ENCODE measurements around the gene SERINC5.
"Not testable (repeated sequence)": the region's sequence is repeated elsewhere in the genome, so short reads cannot be mapped to it uniquely, and the experiment has no call there.

SERINC5 gene

DNA sequence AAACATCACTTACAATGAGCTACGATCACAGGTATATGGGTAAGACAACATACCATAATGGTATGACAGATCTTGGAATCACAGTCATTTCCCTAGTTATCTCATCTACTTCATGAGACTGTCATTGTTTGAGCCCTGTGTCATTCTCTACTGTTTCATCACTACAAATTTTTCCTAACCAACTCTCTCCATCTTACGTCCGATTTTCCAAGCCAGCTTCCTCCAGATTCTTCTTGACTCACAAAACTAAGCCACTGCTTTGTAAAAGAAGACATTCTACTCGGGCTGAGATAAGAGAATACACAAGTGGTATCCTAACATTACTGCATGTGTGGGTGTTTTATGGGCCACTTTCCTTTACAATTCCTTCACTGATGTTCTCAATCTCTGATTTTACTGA lies 49.6 kb downstream of the SERINC5 start:
- Histone ChIP-seq H3K27ac (no peak overlapping the region), H3K36me3 (peaks cover 0 to 6% (median 0%) of the 10 kb centered on the region in 3 donors), H3K4me1 (no peaks in the 10 kb centered on the region), H3K27me3 (no peaks in the 10 kb centered on the region), H3K9me3 (no peaks in the 10 kb centered on the region), H3K4me3 (no peak overlapping the region)
- TF ChIP-seq, protein P1, sequence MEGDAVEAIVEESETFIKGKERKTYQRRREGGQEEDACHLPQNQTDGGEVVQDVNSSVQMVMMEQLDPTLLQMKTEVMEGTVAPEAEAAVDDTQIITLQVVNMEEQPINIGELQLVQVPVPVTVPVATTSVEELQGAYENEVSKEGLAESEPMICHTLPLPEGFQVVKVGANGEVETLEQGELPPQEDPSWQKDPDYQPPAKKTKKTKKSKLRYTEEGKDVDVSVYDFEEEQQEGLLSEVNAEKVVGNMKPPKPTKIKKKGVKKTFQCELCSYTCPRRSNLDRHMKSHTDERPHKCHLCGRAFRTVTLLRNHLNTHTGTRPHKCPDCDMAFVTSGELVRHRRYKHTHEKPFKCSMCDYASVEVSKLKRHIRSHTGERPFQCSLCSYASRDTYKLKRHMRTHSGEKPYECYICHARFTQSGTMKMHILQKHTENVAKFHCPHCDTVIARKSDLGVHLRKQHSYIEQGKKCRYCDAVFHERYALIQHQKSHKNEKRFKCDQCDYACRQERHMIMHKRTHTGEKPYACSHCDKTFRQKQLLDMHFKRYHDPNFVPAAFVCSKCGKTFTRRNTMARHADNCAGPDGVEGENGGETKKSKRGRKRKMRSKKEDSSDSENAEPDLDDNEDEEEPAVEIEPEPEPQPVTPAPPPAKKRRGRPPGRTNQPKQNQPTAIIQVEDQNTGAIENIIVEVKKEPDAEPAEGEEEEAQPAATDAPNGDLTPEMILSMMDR (IDR thresholded peaks at IDR 0.05): no peak
- intact Hi-C loops (cut with DNase I; ENCODE audit: low total_unique reads): no loop called here
- no peak for DNase-seq

DNA sequence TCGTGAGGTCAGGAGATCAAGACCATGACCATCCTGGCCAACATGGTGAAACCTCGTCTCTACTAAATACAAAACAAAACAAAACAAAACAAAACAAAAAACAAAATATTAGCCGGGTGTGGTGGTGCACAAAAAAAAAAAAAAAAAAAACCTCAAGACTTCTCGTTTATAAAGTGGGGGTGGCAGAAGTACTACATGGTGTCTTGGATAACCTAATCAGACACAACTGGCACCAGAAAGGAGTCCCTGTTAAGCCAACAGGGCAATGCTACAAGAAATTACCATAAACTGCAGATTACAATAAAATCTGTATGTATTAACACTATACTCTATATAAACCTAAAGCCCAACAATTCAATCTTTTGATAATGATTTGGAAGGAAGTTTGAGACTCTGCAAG lies 50.0 kb downstream of the SERINC5 start:
- DNase-seq: no peak
- no peaks in the 10 kb centered on the region for H3K27me3 ChIP-seq
- no peak overlapping the region for H3K4me3 ChIP-seq
- H3K36me3 ChIP-seq: peaks cover 0 to 10% (median 0%) of the 10 kb centered on the region in 3 donors
- no peak overlapping the region for H3K27ac ChIP-seq
- intact Hi-C loops (cut with DNase I; ENCODE audit: low total_unique reads): no loop called here
- TF ChIP-seq, protein P1 (IDR thresholded peaks at IDR 0.05): no peak
- H3K9me3 ChIP-seq: no peaks in the 10 kb centered on the region
- H3K4me1 ChIP-seq: no peaks in the 10 kb centered on the region

DNA sequence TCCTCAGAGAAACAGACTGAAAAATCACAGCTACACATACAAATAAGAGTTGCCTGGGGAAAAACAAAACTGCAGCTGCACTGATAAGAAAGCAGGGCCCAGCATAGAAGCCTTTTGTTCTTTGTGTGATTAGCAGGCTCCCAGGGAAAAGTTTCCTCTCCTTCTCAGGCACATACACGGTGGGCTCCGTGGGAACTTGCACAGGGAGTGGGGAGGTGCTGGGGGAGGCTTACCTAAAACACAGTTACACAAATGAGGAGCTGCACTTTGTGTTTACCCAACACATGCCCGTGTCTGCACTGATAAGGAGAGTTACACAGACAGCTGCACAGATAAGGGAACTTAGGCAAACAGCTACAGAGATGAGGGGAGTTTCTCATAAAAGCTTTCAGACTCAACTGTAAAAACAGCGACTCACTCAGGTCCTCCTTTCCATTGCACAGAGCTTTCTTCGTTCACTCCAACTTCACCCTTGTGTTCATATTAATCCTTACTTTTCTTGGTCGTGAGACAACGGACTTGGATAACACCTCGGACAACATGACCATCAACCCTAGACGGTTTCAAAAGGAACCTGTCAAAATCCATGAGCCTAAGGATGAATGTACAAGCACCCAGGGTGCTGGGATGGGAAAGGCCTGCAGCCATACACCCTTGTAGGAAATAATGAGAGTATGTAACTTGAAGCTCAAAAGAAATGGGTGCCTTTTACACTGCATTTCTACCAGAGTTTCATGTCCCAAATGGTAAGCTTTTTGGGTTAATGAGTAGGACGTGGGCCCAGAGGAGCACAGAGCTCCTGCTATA lies 50.8 kb downstream of the SERINC5 start:
- no peak overlapping the region for H3K27ac ChIP-seq
- intact Hi-C loops (cut with DNase I; ENCODE audit: low total_unique reads): no loop called here
- H3K36me3 ChIP-seq: peaks cover 0 to 10% (median 0%) of the 10 kb centered on the region in 3 donors
- no peaks in the 10 kb centered on the region for H3K27me3 ChIP-seq
- H3K9me3 ChIP-seq: no peaks in the 10 kb centered on the region
- DNase-seq: no peak
- H3K4me3 ChIP-seq: no peak overlapping the region
- no peaks in the 10 kb centered on the region for H3K4me1 ChIP-seq
- TF ChIP-seq, protein P1 (IDR thresholded peaks at IDR 0.05): no peak

DNA sequence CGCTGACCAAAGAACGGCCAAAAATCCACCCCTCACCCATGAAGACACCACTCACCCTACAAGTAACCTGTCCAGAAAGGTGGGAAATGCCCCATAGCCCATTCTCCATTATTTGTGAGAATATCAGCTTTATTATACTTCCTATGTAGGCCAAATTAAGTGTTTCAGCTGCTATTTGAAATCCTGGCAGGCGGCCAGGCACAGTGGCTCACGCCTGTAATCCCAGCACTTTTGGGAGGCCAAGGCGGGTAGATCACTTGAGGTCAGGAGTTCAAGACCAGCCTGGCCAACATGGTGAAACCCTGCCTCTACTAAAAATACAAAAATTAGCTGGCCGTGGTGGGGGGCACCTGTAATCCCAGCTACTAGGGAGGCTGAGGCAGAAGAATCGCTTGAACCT lies 54.1 kb downstream of the SERINC5 start:
- H3K4me3 ChIP-seq; H3K9me3 ChIP-seq; H3K27ac ChIP-seq; DNase-seq; H3K27me3 ChIP-seq; intact Hi-C loops (cut with DNase I; ENCODE audit: low total_unique reads); H3K36me3 ChIP-seq: not testable (repeated sequence)
- peaks cover 0 to 16% (median 2%) of the 10 kb centered on the region in 4 donors for H3K4me1 ChIP-seq

DNA sequence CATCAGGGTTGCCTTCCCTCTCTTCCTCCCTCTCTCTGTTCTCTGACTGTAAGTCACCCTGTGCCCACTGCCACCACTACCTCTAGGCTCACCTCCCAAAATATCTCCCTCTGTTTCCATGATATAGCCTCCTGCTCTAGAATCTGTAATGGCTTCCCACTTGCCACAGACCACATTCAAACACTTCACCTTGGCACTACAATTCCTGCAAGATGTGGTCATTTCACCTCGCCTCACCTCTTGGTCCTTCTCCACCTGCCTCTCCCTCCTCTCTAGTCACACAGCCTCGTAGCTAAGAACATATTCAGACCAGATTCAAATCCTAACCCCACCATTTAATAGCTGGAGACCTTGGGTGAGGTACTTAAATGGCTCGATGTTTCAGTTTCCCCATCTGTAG lies 56.9 kb downstream of the SERINC5 start:
- Histone ChIP-seq H3K27ac (peak overlapping the region; percentile 63 to 64), H3K36me3 (peaks cover 0 to 10% (median 0%) of the 10 kb centered on the region in 3 donors), H3K4me3 (no peak overlapping the region), H3K27me3 (no peaks in the 10 kb centered on the region), H3K4me1 (peaks cover 0 to 16% (median 3%) of the 10 kb centered on the region in 4 donors), H3K9me3 (no peaks in the 10 kb centered on the region)
- intact Hi-C loops (cut with DNase I; ENCODE audit: low total_unique reads): no loop called here
- TF ChIP-seq, protein P1 (IDR thresholded peaks at IDR 0.05): no peak
- DNase-seq: no peak

DNA sequence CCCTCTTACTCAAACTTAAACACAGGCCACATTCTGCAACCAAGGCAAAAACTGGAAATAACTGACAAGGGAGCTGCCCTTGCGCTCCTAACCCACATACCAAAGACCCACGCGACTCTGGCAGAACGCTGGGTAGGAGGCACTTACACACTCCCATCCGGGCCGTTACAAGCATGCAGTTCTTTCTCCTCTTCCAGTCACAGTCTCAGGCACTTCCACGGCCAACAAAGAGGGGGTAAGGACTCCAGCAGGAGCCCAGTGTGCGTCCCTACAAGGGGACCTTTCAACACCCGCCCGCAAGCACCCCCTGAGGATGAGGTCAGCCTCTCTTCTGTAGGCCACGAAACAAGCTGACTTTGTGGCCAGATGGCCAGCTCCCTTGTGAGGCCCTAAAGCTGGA lies 57.4 kb downstream of the SERINC5 start:
- Histone ChIP-seq H3K4me3 (no peak overlapping the region), H3K36me3 (peaks cover 0 to 10% (median 0%) of the 10 kb centered on the region in 3 donors), H3K9me3 (no peaks in the 10 kb centered on the region), H3K27ac (peak overlapping the region; percentile 63 to 64), H3K4me1 (peaks cover 0 to 21% (median 6%) of the 10 kb centered on the region in 4 donors), H3K27me3 (no peaks in the 10 kb centered on the region)
- DNase-seq: no peak
- TF ChIP-seq, protein P1 (IDR thresholded peaks at IDR 0.05): no peak
- intact Hi-C loops (cut with DNase I; ENCODE audit: low total_unique reads): no loop called here
